Measurements from ENCODE around the gene SLC39A9.

Gene SLC39A9

GRCh38 chr14:69505338-69506240 lies 107.1 kb downstream of the SLC39A9 start:
- DNase-seq, result no peak

- DNase-seq, result no peak
Observed at GRCh38 chr14:69506241-69506595, 107.7 kb downstream of the SLC39A9 start.
